ENCODE data around the gene NTM.

DNA sequence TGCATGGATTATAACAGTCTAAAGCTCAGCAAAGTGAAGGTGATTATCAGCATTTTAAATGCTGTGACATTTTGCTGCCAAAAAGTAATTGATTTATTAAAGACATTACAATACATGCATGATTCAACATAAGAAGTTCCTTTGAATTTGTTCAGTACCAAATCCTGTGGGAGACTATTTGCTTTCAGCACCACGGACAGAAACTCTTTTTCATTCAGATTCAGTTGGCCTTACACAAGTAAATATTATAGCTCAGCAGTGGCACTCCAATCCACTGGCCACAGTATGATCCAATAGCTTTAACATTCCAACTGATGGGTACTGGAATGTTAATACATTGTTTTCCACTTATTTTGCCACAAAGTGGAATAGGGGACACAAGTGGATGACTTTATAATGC is 806.7 kb downstream of the NTM start:
- TF ChIP-seq POLR2AphosphoS5 (IDR thresholded peaks at IDR 0.05; ENCODE audit: low read depth, low read length) = no peak
- TF ChIP-seq TAF1 (IDR thresholded peaks at IDR 0.05; ENCODE audit: low read depth, low read length) = no peak
- TF ChIP-seq POLR2A (IDR thresholded peaks at IDR 0.05; ENCODE audit: low read depth, low read length) = no peak
- TF ChIP-seq POU2F2 (IDR thresholded peaks at IDR 0.05; ENCODE audit: low read depth, low read length) = no peak
- TF ChIP-seq SPI1 (IDR thresholded peaks at IDR 0.05; ENCODE audit: low read depth, low read length) = no peak

Measured in GM12891 (cell line).